AG10803 (cell line): ENCODE results near the gene FCHSD1.
A peak's percentile ranks its signal among the peaks of the same experiment; 100 is the strongest.

Source experiments
- DNase-seq: peaks from one replicate; pipeline ENCODE4 v3.0.0; 2010; ENCODE audit warnings: low read depth
- H3K4me3 ChIP-seq: 2 replicates; pipeline ENCODE4 v1.5.1; 2011; ENCODE audit warnings: mild to moderate bottlenecking, low read length, control low read depth
- TF ChIP-seq, protein P1 (sequence below): conservative IDR thresholded peaks from 2 replicates; pipeline ENCODE4 v1.5.1; 2011; ENCODE audit warnings: mild to moderate bottlenecking, low read length, control low read depth, inconsistent platforms

The FCHSD1 gene

DNA sequence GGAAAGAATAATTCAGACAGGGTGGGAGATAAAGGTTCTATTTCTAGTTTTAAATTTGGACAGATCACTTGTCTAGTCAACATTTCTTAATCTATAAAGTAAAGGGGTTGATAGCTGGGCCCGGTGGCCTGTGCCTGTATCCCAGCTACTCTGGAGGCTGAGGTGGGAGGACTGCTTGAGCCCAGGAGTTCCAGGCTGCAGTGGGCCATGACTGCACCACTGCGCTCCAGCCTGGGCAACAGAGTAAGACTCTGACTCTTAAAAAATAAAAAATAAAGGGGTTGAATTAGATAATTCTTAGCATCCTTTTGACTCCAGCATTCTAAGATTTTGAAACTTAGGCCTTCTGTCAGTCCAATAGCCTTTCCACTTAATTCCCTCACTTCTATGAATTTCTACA lies 43.2 kb downstream of the FCHSD1 start:
- H3K4me3 ChIP-seq = no peak overlapping the region
- TF ChIP-seq, protein P1, sequence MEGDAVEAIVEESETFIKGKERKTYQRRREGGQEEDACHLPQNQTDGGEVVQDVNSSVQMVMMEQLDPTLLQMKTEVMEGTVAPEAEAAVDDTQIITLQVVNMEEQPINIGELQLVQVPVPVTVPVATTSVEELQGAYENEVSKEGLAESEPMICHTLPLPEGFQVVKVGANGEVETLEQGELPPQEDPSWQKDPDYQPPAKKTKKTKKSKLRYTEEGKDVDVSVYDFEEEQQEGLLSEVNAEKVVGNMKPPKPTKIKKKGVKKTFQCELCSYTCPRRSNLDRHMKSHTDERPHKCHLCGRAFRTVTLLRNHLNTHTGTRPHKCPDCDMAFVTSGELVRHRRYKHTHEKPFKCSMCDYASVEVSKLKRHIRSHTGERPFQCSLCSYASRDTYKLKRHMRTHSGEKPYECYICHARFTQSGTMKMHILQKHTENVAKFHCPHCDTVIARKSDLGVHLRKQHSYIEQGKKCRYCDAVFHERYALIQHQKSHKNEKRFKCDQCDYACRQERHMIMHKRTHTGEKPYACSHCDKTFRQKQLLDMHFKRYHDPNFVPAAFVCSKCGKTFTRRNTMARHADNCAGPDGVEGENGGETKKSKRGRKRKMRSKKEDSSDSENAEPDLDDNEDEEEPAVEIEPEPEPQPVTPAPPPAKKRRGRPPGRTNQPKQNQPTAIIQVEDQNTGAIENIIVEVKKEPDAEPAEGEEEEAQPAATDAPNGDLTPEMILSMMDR = no peak
- no peak for DNase-seq

DNA sequence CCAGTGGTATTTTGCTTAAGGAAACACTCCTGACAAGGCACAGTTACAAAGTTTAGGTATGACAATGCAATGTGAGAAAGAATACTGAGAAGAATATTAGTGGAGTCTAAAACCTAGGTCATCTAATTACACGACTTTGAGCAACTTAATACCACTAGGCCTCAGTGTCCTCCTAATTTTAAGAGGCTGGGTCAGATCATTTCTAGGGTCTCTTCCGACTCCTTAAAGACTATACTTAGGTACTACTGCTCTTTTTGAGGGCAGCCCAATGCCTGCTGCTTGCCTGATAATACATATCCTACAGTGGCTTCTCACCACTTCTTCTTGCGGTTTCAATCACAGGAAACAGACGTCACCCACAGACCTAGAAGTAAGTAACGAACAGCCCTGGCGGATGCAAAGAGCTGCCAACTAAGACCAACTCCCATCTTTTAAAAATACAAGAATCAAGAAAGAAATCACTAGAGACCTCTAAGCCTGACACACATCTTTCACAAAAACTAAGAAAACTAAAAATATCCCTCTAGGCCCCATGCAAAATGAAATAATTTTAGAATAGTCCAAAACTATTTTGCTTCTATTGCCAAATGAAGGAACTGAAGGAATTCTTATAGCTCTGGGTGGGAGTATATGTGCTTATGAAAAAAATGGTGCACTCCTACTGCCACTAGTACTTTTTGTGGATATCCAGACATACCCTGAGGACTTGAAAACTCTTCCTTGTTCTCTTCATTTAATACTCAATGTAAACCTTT lies 45.5 kb downstream of the FCHSD1 start:
- peak; percentile 53 for DNase-seq

DNA sequence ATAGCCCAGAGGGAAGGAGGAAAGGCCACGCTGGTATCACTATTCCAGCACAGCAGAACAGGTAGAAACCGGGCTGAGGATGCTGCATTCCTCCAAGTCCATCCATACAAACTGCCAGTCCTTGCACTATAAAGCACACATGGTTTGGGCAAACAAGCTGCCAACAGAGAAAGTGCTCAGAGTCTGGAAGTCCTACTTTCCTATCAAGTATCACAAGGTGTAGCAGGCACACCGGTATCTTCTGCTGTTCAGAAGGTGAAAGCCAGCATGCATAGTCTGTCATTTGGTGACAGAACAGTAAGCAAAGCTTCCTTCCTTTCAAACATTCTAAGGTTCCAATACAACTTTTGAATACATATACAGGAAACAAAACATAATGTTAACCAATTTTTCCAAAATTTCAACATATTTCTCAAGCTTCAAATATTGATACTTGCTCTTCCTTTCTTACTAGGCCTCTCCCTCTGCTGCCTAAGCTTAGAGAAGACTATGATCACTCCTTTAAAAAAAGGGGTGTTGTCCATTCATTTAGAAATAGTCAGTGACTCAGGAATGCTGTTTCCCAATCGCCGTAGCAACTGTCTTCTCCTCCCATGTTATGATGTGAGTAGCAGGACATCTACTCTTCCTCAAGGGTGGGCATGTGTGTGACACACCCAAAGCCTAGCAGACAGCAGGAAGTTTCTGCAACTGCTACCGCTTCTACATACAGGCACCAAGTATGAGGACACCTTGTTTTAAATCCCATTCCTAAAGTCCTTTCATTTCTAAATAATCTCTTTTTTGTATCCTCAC lies 47.1 kb downstream of the FCHSD1 start:
- TF ChIP-seq, protein P1 = 0 out of 2 replicates have a peak, but pooled peaks have one; percentile 4
- DNase-seq = peak; percentile 96
- H3K4me3 ChIP-seq = peak overlapping the region; percentile 21; the same call in 1 of the 2 replicates

More for the DNA sequence above, 45.5 kb downstream of the FCHSD1 start:
- TF ChIP-seq, protein P1 = no peak
- H3K4me3 ChIP-seq = no peak overlapping the region

DNA sequence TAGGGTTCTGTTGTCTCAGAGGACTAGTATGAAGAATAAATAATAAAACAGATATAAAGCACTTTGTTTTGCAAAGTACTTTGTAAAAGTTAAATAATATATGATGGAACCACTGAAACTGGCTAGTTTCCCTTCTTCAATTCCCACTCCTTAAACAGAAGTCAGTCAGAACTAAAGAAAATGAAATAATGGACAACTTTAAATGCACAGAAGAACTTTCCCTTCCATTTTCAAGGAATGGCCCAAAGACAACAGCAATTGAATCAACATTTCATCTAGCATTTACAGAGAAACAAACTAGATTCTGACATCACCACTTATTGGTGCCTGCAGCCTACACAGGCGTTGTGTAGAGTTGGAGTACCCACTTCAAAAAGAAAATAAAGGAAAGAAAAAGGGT lies 48.6 kb downstream of the FCHSD1 start:
- no peak for DNase-seq
- H3K4me3 ChIP-seq = no peak overlapping the region
- TF ChIP-seq, protein P1 = no peak

DNA sequence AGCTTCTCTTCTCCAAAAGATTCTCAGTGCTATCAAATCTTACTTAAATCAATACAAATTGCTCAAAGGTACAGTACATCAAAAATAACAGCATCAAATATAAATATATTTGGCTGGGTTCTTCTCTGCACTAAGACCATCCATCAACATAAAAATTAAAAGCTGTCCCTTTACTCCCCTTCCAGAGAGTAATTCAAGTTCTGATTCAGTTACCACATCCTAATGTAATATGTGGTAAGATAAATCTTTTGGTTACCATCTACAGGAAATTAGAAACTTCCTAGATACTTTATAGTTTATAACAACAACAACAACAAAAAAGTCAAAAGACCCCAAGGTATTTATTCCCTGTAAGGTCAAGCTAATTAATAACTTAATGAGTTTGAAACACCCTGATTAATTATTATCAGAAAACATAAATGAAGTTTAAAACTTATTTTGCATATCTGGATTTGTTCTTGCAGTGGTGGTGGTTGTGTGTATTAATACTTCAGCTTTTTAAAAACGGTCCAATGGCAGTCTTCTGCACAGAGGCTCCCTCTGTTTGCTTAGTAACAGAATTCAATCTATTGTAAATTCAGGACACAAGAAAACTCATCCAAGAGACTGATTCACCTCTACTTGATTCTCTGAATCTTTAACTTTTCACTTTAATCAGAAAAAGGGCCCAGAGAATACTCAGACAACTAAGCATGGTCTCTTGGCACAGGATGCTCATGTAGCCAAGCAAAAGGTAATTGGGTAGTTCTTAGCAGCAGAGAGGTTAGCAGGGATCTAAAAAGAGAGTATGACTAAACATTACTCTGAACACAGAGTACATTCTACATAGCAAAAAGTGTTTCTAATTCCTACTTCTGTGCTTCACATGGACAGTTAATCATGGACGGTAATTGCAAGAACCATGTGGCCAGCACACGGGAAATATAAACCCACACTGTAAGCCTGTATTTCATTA lies 52.5 kb downstream of the FCHSD1 start:
- TF ChIP-seq, protein P1 = no peak
- DNase-seq = peak; percentile 73

DNA sequence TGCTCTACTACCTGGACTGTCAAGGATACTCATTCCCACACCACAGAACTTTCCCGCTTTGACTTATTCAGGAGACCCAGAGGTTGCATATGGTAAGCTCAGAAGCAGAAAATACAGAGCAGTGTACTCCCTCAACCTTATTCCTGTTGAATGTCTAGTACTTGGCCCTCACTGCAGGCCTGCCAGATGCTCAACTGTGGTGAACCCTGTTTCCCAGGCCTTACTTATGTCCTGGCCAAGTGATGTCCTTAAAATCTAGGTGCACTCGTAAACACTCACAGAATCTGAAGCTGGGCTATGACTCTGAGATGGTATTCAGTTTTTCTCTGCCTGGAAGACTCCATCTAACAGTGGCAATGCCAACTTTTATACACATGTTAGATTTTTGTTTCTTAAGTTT lies 53.4 kb downstream of the FCHSD1 start:
- no peak for DNase-seq
- no peak overlapping the region for H3K4me3 ChIP-seq
- TF ChIP-seq, protein P1 = no peak

More for the DNA sequence above, 52.5 kb downstream of the FCHSD1 start:
- H3K4me3 ChIP-seq = no peak overlapping the region
